Epithelial cell of esophagus (primary cell): ENCODE data around the gene ADGRB2.

Experiments
- DNase-seq: peaks from one replicate; pipeline ENCODE4 v3.0.0; 2010; ENCODE audit warnings: low read depth
- H3K4me3 ChIP-seq: 2 replicates; pipeline ENCODE4 v1.5.1; 2011; ENCODE audit warnings: mild to moderate bottlenecking, low read length, control low read depth
- CTCF ChIP-seq: IDR thresholded peaks from 2 replicates; pipeline ENCODE4 v1.5.1; 2011; ENCODE audit warnings: low read depth, mild to moderate bottlenecking, low read length, control low read depth, inconsistent platforms; ENCODE audit not compliant: insufficient read depth; ENCODE audit errors: missing control alignments

Gene ADGRB2

GRCh38 chr1:31787786-31788137 is 23.6 kb upstream of the ADGRB2 start:
- no peak for TF ChIP-seq CTCF
- no peak overlapping the region for H3K4me3 ChIP-seq
- DNase-seq, result no peak

GRCh38 chr1:31787261-31787660 is 23.1 kb upstream of the ADGRB2 start:
- no peak for TF ChIP-seq CTCF
- no peak overlapping the region for H3K4me3 ChIP-seq
- no peak for DNase-seq

GRCh38 chr1:31786366-31787060 is 22.4 kb upstream of the ADGRB2 start:
- no peak for DNase-seq
- TF ChIP-seq CTCF, result no peak
- no peak overlapping the region for H3K4me3 ChIP-seq

GRCh38 chr1:31785947-31786290 is 21.8 kb upstream of the ADGRB2 start:
- DNase-seq, result no peak
- H3K4me3 ChIP-seq, result no peak overlapping the region
- no peak for TF ChIP-seq CTCF

GRCh38 chr1:31785020-31785946 is 21.1 kb upstream of the ADGRB2 start:
- TF ChIP-seq CTCF, result no peak
- no peak for DNase-seq
- no peak overlapping the region for H3K4me3 ChIP-seq

- DNase-seq, result no peak
- no peak overlapping the region for H3K4me3 ChIP-seq
- no peak for TF ChIP-seq CTCF
Observed at GRCh38 chr1:31784356-31785019, 20.3 kb upstream of the ADGRB2 start.
